Psoas muscle (tissue), 8 donors: Measurements from ENCODE around the gene KARS1. TPM values are rescaled to one million over a fixed set of nuclear protein-coding genes. Genes with fewer than 3 reads are reported as not detected.
A peak's percentile ranks its signal among the peaks of the same experiment; 100 is the strongest.

Experiments used
- ATAC-seq, 4 donors: fragments of 200-7000 bp; cut with Tn5 transposase; one replicate each; pipeline ENCODE4 v1.9.1; 2020; ENCODE audit warnings: moderate library complexity in 3 of 4, mild to moderate bottlenecking in 2 of 4
- DNase-seq, 2 donors: peaks; one replicate each; pipeline ENCODE4 v3.0.0-alpha.2; 2020
- H3K27ac ChIP-seq: fragments of 200-600 bp; one replicate; pipeline ENCODE4 v1.8.0; 2022
- H3K27me3 ChIP-seq, 3 donors: fragments of 200-600 bp in 1 of 3; one replicate each; pipeline versions ENCODE4 v1.6.1 to v1.8.0; 2013 to 2022; ENCODE audit warnings: low read length in 2 of 3, mild to moderate bottlenecking in 2 of 3, moderate library complexity in 1 of 3; ENCODE audit not compliant: insufficient read depth in 3 of 3
- H3K36me3 ChIP-seq, 2 donors: fragments of 200-600 bp in 1 of 2; one replicate each; pipeline versions ENCODE4 v1.6.1 to v1.8.0; 2013 to 2022; ENCODE audit warnings: low read depth in 1 of 2, mild to moderate bottlenecking in 1 of 2, moderate library complexity in 1 of 2; ENCODE audit not compliant: insufficient read depth in 1 of 2
- H3K4me1 ChIP-seq: fragments of 200-600 bp; one replicate; pipeline ENCODE4 v1.8.0; 2022
- H3K4me3 ChIP-seq: fragments of 200-600 bp; one replicate; pipeline ENCODE4 v1.8.0; 2022; ENCODE audit warnings: mild to moderate bottlenecking
- H3K9me3 ChIP-seq: fragments of 200-600 bp; one replicate; pipeline ENCODE4 v1.8.0; 2022
- CTCF ChIP-seq: fragments of 200-600 bp; IDR thresholded peaks from one replicate; pipeline ENCODE4 v1.8.0; 2022; ENCODE audit warnings: antibody characterized with exemption
- WGBS, 3 donors: extraction: QIAGEN DNeasy Blood & Tissue Kit; methylation state at CpG; one replicate each; pipeline versions ENCODE4 v1.1.6 to v1.1.7; 2013; 5-methylcytosine and 5-hydroxymethylcytosine counted together
- intact Hi-C, 2 donors: fragments of 100-400 bp; cut with DNase I; formaldehyde crosslinking; loops; one replicate each; pipeline versions ENCODE4 v1.11.0 to v1.14.2; 2022
- polyA plus RNA-seq, 3 donors: library from polyadenylated mRNA; stranded (reverse); fragments of 200-250 nt; gene quantifications; one replicate each; pipeline ENCODE4 v1.2.3, GENCODE V29; 2013
- total RNA-seq, 4 donors: library from RNA; stranded (reverse); fragmentation: NEBNext Ultra II Directional in 2 of 4; extraction: Animal tissue kit (Norgen Biotek cat#: 25700) in 2 of 4; gene quantifications; one replicate each; pipeline versions ENCODE4 v1.2.1 to v1.2.4, GENCODE V29; 2021 to 2023
- donor health status: healthy with polysubstance abuse.
- donor health status: DM: no; HTN: no; CAD: no; lungs with moderate emphysema.
- donor health status: Bipolar disorder and iron deficiency.
- donor health status: healthy.
- donor health status: DM: yes; HTN: yes; CAD: no.
- donor health status: DM: no; HTN: no; CAD: no.
- donor health status: DM: no; HTN: no; CAD: no.
- donor health status: DM: yes; HTN: yes; CAD: no.

KARS1 gene
- total and polyA plus RNA-seq, 7 donors, result 162 to 232 (median 179) TPM

- H3K4me3 ChIP-seq, result no peak overlapping the region
- ATAC-seq (no peak), DNase-seq (no peak)
- no peaks in the 10 kb centered on the region for H3K9me3 ChIP-seq
- no peak overlapping the region for H3K27ac ChIP-seq
- WGBS, 3 donors, result 94 to 98% (median 98%) methylated on average over 4 of the region's 4 CpGs
- intact Hi-C loops, result no loop called here
- no peaks in the 10 kb centered on the region for H3K4me1 ChIP-seq
- no peaks in the 10 kb centered on the region for H3K27me3 ChIP-seq
- TF ChIP-seq CTCF, result no peak
- H3K36me3 ChIP-seq, result peaks cover 16 to 100% of the 10 kb centered on the region in 2 donors
Observed at GRCh38 chr16:75614066-75614897, 33.2 kb downstream of the KARS1 start.

- H3K9me3 ChIP-seq, result no peaks in the 10 kb centered on the region
- WGBS, 3 donors, result 54 to 77% (median 70%) methylated on average over 1 of the region's 1 CpG
- H3K4me1 ChIP-seq, result no peaks in the 10 kb centered on the region
- no peaks in the 10 kb centered on the region for H3K27me3 ChIP-seq
- H3K4me3 ChIP-seq, result no peak overlapping the region
- DNase-seq (no peak), ATAC-seq (no peak)
- intact Hi-C loops, result no loop called here
- peaks cover 21 to 97% of the 10 kb centered on the region in 2 donors for H3K36me3 ChIP-seq
- no peak overlapping the region for H3K27ac ChIP-seq
- no peak for TF ChIP-seq CTCF
Observed at GRCh38 chr16:75606507-75606906, 41.0 kb downstream of the KARS1 start.

- TF ChIP-seq CTCF, result no peak
- peaks cover 19 to 95% of the 10 kb centered on the region in 2 donors for H3K36me3 ChIP-seq
- H3K27ac ChIP-seq, result no peak overlapping the region
- H3K9me3 ChIP-seq, result no peaks in the 10 kb centered on the region
- intact Hi-C loops, result no loop called here
- no peak for DNase-seq
- ATAC-seq, result no peak
- no peaks in the 10 kb centered on the region for H3K4me1 ChIP-seq
- H3K27me3 ChIP-seq, result no peaks in the 10 kb centered on the region
- no peak overlapping the region for H3K4me3 ChIP-seq
- WGBS, 3 donors, result 89 to 93% (median 91%) methylated on average over 4 of the region's 4 CpGs
Observed at GRCh38 chr16:75603241-75603640, 44.2 kb downstream of the KARS1 start.

- intact Hi-C loops, result no loop called here
- Histone ChIP-seq H3K36me3 (peaks cover 11 to 67% of the 10 kb centered on the region in 2 donors), H3K4me1 (peaks cover 3% of the 10 kb centered on the region), H3K9me3 (no peaks in the 10 kb centered on the region), H3K4me3 (no peak overlapping the region), H3K27ac (no peak overlapping the region), H3K27me3 (no peaks in the 10 kb centered on the region)
- TF ChIP-seq CTCF, result no peak
- DNase-seq (no peak), ATAC-seq (peak in 1 of 4 donors; percentile 62)
- 87 to 92% (median 91%) methylated on average over 6 of the region's 6 CpGs for WGBS, 3 donors
Observed at GRCh38 chr16:75599452-75600277, 47.8 kb downstream of the KARS1 start.
